OCI-M1 (cell line): ENCODE results near the gene CNN2.

Experiments used
- DNase-seq: peaks from one replicate; lab custom pipeline; 2025; lab: John Stamatoyannopoulos, UW

Gene CNN2

DNA sequence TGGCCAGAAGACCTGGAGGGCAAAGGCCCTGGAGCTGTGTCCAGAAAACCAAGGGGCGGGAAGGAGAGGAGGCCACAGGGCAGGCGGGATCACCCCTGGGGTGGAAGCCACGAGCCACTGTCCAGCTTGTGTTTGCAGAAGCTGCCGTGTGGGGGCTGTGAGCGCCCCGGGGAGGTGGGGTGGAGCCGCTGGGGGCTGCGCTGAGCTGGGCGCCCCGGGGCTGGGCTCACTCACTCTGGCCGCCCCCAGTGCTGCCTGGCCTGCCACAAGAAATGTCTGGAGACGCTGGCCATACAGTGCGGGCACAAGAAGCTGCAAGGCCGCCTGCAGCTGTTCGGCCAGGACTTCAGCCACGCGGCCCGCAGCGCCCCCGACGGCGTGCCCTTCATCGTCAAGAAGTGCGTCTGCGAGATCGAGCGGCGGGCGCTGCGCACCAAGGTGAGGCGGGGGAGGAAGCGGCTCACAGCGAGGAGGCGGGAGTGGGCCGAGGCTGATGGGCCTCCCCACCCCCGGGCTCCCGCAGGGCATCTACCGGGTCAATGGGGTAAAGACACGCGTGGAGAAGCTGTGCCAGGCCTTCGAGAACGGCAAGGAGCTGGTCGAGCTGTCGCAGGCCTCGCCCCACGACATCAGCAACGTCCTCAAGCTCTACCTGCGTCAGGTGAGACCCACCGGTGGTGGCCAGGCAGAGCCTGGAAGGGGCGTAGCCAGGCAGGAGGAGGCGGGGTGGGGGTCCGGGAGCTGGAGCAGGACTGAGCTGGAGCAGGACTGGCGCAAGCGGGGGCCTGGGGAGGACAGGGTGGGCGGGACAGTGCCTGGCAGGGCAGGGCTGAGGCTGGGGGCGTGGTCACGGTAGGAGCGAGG is 55.1 kb downstream of the CNN2 start:
- DNase-seq = no peak

- no peak for DNase-seq
Measured at GRCh38 chr19:1082165-1082927, 55.9 kb downstream of the CNN2 start.

- no peak for DNase-seq
Measured at GRCh38 chr19:1082928-1083816, 56.8 kb downstream of the CNN2 start.

DNA sequence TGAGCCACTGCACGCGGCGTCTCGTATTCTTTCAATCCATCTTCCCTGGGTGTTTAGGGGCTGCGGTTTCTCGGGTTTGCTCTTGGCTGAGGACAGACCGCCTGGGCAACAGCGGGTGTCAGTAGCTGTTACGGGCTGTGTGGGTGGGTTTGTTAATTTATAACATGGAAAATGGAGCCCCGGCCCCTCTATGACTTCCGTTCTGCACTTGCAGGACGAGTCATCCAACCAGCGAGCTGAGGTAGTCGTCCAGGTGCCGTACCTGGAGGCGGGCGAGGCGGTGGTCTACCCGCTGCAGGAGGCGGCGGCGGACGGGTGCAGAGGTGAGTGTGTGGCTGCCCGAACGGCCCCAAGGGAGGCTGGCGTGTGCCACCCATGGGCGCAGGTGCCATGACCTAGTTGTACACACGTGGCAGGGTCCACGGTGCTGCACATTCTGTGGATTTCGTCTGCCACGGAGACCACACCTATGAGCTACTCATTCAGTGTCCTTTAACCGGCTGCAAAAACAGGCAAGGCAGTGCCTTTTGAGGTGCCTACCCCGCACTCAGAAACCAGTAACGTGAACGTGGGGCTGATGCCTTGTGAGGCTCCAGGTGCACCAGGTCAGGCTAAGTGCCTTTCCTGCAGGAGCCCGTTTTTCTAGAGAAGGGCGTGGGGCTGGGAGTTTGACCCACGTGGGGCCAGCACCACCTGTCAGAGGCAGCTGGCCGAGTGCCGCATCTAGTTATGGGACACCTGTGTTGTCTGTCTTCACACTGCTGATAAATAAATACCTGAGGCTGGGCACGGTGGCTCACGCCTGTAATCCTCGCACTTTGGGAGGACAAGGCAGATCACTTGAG is 57.8 kb downstream of the CNN2 start:
- no peak for DNase-seq

- DNase-seq = no peak
Measured at GRCh38 chr19:1085053-1085658, 58.7 kb downstream of the CNN2 start.

DNA sequence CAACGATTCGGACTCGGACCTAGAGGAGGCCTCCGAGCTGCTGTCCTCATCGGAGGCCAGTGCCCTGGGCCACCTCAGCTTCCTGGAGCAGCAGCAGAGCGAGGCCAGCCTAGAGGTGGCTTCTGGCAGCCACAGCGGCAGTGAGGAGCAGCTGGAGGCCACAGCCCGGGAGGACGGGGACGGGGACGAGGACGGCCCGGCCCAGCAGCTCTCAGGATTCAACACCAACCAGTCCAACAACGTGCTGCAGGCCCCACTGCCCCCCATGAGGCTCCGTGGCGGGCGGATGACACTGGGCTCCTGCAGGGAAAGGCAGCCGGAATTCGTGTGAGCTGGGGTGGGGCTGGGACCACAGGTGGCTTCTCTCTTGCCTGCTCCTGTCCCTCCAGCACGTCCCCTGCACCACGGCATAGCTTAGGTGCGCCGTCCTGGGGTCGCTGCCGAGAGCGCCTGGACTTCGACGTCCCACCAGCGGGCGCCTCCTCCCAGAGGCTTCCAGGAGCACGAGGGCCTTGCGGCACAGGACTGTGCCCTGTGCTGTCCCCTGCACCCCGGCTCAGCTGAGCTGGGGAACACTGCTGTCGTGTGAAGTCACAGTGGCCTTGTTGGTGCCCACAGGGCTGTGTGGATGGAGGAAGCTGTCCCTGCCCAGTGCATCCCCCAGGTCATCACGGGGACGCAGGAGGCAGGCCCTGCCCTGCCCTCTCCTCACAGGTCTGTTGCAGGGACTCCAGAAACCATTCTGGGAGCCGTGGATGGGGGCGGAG is 59.5 kb downstream of the CNN2 start:
- DNase-seq = no peak

DNA sequence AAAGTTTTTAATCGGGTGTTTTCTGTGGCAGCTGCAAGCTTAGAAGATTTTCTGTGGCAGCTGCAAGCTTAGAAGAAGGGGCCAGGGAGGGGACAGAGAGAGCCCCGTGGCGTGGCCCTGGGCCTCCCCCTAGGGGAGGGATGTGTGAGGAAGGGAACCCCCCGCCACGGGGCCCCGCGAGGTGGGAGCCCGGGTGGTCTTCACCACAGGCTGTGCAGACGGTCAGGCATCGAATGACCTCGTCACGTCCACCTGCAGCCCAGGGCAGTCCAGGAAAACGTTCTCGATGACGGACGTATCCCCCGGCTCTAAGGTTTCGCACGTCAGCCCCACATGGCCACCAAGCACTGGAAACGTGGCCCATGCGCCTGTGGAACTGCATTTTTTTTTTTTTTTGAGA is 60.2 kb downstream of the CNN2 start:
- no peak for DNase-seq

DNA sequence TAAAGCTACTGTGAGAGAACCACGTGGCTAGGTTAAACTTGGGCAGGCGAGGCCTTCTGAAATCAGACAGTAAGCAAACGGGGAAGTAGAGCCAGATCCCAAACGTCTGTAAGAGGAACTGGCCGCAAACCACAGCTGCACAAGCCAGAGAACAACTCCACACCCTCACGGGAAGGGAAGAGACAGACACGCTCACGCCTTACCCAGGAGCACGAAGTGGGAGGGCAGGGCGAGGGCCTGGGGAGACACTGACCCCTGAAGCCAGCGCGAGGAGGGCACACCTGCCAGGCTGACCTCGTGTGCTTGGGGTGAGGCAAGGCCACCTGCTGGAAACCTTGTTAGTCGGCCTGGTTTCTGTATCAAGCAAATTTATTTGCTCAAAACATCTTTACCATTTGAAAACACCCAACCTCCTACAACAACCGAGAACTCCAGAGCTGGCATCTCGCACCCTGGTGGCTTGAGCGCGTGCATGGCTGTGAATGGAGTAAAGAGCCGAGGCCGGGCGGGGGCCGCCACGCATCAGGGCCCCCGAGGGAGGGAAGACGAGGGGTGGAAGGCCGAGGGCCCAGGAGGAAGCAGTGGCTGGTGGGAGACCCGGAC is 61.5 kb downstream of the CNN2 start:
- peak; percentile 89 for DNase-seq

- DNase-seq = no peak
Measured at GRCh38 chr19:1088416-1089010, 62.1 kb downstream of the CNN2 start.
